MM.1S (cell line): ENCODE results near the gene BCAR3.

ENCODE experiments used
- CTCF ChIP-seq: fragments of 300-600 bp; sonication (generic); IDR thresholded peaks from 2 replicates; pipeline ENCODE4 v1.5.1; 2016; ENCODE audit warnings: antibody characterized with exemption, low read length, mixed read lengths
- EZH2 ChIP-seq: fragments of 300-600 bp; sonication (generic); optimal IDR thresholded peaks from 2 replicates; pipeline ENCODE3; 2017; ENCODE audit warnings: low read depth, mild to moderate bottlenecking, antibody characterized with exemption, low read length, mixed read lengths
- EZH2phosphoT487 ChIP-seq: fragments of 300-600 bp; sonication (generic); IDR thresholded peaks from 2 replicates; pipeline ENCODE4 v1.6.1; 2018; ENCODE audit warnings: antibody characterized with exemption, low read length

GRCh38 chr1:93623875-93624274 is 57.8 kb downstream of the BCAR3 start:
- TF ChIP-seq CTCF (no peak), EZH2 (no peak), EZH2phosphoT487 (no peak)
